ENCODE measurements around the gene BLTP2.
"Not testable (repeated sequence)": the region's sequence is repeated elsewhere in the genome, so short reads cannot be mapped to it uniquely, and the experiment has no call there.

Gene BLTP2

GRCh38 chr17:28644787-28645575 is at the start of gene BLTP2:
Gene BLTP2, minus strand, starts transcription at chr17:28645158. Its CDS starts 102 bp downstream, at chr17:28645056.
- DNase-seq = peak; percentile 93 to 99

DNA sequence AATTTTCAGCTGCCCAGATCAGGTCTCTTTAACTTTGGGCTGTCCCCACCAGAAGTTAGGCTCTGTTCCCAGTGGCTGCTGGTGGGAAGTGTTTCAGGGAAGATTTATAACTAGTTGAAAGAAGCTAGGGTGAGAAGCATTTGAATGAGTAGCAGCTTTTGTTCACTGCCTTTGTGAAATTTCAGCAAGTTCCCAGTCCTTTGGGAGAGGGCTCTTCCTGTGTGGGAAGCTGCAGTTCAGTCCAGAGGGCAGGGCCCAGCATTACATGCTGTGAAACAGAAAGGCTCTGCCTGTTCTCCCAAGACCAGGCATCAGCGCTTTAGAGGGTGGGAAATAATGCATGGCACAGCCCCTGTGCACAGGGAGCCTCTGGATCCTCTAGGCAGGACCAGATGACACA is 48.9 kb upstream of the BLTP2 start:
- DNase-seq = no peak

GRCh38 chr17:28689011-28689410 is 44.1 kb upstream of the BLTP2 start:
- no peak for DNase-seq

DNA sequence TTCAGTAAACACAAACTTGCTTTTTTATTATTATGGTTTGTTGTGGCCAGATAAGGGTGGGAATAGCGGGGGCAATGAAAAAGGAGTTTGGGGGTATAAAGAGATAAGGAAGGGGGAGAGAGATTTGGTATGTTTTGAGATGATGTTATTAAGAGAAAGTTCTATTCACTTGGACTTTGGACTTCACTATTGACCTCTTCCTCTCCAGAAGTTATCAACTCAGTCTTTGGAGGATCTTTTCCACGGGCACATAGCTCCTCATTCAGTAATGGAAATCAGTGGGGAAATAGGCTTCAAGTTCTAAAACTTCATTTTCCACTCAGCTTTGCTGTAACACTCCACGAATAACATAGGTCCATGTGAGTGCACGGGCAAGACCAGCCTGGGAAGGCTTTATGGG is 43.5 kb upstream of the BLTP2 start:
- no peak for DNase-seq

DNA sequence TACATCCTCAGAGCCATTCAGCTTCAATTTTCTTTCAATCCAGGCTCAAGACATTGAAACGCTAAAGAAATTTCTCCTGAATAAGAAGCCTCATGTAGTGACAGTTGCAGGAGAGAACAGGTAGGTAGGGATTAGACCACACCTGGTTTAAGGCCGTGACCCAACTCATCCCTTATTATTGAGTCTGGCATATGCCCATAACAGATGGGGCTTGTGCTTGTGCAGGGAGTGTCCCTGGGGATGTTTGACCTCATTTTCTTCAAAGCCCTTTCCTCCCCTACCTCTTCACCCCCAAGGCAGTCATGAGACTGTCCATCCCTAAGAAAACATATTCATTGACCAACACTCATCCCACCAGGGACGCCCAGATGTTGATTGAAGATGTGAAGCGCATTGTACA is 41.3 kb upstream of the BLTP2 start:
- no peak for DNase-seq

DNA sequence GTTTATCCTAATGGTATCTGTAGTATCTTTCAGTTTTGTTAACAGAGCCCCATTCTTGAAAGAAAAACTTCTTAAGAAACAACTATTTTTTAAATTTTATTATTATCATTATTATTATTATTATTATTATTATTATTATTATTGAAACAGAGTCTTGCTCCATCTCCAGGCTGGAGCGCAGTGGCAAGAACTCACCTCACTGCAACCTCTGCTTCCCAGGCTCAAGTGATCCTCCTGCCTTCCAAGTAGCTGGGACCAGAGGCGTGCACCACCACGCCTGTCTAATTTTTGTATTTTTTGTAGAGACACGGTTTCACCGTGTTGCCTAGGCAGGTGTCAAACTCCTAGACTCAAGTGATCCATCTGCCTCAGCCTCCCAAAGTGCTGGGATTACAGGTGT is 40.4 kb upstream of the BLTP2 start:
- no peak for DNase-seq

DNA sequence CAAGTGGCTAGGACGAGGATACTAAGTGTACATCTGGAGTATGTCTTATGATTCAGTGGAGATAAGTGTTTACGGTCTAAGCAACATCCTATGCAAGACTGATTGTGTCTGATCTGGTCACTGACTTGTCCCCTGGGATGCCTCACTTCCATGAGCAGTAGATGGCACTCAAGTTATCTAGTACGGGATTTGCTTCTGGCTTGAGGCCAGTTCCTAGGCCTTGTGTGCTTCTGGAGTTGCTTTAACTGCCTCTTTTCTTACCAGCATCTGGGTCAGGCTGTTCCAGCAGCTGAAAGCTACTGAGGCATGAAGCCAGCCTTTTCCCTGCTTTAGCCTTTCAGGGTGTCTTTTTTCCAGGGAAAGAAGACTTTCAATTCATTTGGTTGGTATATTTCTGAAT is 40.0 kb upstream of the BLTP2 start:
- DNase-seq = peak; percentile 67 to 73

GRCh38 chr17:28682655-28683054 is 37.7 kb upstream of the BLTP2 start:
- no peak for DNase-seq

- DNase-seq = peak; percentile 94 to 97
These were observed 31.0 kb upstream of the BLTP2 start for GRCh38 chr17:28675980-28676379.

GRCh38 chr17:28675490-28675889 is 30.5 kb upstream of the BLTP2 start:
- DNase-seq = peak in 1 of 2 experiments; percentile 19

- no peak for DNase-seq
These were observed 25.0 kb upstream of the BLTP2 start for GRCh38 chr17:28669918-28670317.

DNA sequence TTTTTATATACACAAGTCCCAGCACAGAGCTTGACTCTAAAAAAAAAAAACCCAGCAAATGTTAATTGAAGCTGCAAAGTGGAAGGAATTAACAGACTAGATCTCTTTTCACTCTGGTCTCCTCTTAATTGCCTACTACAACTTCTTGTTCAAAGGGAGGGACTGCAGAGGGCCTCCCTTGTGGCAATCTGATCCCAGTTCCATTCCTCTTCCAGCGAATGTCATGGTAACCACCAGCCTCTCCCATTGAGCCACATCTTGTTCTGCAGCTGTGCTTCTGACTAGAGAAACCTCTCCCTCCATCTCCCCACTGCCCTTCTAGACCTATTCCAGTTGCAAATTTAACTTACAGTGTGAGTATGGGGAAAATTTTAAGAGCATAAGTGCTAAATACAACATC is 22.9 kb upstream of the BLTP2 start:
- no peak for DNase-seq

DNA sequence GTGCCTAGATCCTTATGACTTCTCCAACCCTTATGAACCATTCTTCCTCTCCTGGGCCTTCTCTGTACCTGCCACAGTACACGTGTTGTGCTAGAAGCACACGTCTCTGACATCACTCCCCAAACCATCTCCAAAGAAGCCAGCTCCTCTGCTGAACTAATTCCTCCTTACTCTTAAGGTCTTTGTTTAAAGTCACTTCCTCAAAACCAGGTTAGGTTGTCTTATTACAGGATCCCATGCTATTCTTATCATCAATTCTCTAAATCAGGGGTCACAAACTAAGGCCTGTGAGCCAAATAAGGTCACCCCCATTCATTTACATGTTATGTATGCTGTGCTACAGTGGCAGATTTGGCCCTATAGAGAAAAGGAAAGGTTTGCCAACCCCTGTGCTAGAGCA is 21.0 kb upstream of the BLTP2 start:
- no peak for DNase-seq

DNA sequence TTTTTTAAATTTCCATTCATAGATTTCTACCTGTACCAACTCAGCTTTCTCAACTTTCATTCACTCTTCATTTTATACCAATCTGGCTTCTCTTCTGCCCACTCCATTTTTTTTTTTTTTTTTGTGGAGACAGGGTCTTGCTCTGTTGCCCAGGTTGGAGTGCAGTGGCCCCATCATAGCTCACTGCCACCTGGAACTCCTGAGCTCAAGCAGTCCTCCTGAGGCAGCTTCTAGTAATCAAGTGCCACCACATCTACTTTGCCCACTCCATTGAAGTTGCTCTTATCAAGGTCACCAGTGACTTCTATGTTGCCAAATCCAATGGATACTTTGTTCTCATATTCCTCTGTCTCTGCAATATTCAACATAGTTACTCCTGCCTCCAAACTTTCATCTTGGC is 18.8 kb upstream of the BLTP2 start:
- DNase-seq = no peak

GRCh38 chr17:28662527-28662829 is 17.5 kb upstream of the BLTP2 start:
- no peak for DNase-seq

DNA sequence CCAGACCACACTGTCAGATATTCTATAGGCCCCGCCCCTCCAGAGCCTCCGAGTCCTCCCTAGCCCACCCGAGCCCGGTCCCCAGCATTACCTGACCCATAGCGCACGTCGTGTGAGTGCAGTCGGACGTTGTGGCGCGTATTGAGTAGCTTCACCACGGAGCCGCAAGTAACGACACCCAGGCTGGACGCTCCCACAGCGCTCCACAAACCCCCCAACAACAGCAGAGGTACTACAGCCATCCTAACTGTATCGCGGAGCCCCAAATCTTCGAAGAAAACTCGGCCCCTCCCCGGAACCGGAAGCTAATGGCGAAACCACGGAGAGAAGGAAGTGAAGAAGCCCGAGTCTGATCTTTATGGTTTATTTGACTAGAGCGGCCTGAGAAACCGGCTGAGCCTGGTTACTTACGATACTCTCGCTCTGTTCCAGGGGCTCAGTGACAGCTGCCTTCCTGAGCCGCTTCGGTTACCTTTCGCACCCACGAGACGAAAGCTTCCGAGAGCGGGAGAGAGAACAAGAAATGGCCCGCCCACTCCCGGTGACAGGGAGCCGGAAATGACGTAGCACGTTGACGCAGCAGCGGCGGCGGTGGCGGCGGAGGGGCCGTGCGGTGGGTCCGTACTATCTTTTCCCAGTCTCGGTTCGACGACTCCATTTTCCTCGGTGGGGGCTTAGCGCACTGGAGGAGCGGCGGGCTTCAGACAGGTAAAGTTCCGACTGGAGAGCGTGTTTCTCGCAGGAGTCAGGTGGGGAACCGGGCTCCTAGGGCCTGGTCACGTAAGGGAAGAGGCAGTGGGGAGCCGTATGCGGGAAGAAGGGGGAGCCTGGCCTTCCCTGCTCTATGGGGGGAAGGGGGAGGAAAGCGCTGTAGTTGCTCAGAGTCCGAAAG is 16.9 kb upstream of the BLTP2 start, which contains the start of the genes SDF2 and SUPT6H:
SDF2 (minus strand) TSS at position 272 of the 892 bp plus-strand sequence; CDS start at position 242, 30 bp downstream.
SUPT6H (plus strand) TSS at position 571 of the 892 bp plus-strand sequence. CDS start 11,197 bp downstream, outside the sequence.
- peak; percentile 94 to 97 for DNase-seq

DNA sequence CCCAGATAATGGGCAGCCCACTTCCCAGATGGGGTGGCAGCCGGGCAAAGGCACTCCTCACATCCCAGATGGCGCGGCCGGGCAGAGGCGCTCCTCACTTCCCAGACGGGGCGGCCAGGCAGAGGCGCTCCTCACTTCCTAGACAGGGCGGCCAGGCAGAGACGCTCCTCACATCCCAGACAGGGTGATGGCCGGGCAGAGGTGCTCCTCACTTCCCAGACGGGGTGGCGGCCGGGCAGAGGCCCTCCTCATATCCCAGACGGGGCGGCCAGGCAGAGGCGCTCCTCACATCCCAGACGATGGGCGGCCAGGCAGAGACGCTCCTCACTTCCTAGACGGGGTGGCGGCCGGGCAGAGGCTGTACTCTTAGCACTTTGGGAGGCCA is 14.5 kb upstream of the BLTP2 start:
- not testable (repeated sequence) for DNase-seq

DNA sequence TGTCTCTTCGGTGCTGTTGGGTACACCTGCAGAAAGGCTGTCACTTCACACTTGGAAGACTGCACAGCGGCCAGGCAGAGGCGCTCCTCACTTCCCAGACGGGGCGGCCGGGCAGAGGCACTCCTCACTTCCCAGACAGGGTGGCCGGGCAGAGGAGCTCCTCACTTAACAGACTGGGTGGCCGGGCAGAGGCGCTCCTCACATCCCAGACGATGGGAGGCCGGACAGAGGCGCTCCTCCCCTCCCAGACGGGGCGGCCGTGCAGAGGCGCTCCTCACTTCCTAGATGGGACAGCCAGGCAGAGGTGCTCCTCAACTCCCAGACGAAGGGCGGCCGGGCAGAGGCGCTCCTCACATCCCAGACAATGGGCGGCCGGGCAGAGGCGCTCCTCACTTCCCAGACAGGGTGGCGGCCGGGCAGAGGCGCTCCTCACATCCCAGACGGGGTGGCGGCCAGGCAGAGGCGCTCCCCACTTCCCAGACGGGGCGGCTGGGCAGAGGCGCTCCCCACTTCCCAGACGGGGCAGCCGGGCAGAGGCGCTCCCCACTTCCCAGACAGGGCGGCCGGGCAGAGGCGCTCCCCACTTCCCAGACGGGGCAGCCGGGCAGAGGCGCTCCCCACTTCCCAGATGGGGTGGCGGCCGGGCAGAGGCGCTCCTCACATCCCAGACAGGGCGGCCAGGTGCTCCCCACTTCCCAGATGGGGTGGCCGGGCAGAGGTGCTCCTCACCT is 14.0 kb upstream of the BLTP2 start:
- DNase-seq = not testable (repeated sequence)

DNA sequence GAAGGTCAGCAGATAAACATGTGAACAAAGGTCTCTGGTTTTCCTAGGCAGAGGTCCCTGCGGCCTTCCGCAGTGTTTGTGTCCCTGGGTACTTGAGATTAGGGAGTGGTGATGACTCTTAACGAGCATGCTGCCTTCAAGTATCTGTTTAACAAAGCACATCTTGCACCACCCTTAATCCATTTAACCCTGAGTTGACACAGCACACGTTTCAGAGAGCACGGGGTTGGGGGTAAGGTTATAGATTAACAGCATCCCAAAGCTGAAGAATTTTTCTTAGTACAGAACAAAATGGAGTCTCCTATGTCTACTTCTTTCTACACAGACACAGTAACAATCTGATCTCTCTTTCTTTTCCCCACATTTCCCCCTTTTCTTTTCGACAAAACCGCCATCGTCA is 13.4 kb upstream of the BLTP2 start:
- DNase-seq = not testable (repeated sequence)

DNA sequence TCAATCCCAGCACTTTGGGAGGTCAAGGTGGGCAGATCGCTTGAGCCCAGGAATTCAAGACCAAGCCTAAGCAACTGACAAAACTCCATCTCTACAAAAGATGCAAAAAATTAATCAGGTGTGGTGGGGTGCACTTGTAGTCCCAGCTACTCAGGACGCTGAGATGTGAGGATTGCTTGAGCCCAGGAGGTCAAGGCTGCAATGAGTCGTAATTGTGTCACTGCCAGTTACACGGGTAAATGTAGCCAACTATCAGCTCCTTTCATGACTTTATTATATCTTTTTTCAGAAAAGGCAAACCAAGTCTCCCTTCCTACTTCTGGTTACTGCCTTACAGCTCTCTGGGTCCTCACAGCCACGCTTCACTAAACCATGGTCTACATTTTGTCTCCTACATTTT is 12.8 kb upstream of the BLTP2 start:
- no peak for DNase-seq

DNA sequence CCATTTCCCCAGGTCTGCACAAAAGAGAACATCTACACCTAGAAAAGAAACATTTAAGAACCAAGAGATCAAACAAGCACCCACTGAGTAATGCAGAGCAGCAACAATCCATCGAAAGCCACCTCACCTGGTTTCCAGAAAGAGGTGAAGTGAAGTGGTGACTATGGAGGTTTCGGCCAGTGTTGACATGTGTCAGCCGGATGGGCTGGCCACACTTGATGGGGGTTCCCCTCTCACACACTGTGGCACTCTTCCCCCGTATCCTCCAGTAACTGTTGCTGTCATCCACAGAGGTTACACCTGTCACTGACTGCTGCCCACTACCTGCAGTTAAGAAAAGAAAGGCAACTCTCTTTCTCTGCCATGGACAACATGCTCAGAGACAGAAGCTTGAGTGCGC is 10.2 kb upstream of the BLTP2 start:
- no peak for DNase-seq

DNA sequence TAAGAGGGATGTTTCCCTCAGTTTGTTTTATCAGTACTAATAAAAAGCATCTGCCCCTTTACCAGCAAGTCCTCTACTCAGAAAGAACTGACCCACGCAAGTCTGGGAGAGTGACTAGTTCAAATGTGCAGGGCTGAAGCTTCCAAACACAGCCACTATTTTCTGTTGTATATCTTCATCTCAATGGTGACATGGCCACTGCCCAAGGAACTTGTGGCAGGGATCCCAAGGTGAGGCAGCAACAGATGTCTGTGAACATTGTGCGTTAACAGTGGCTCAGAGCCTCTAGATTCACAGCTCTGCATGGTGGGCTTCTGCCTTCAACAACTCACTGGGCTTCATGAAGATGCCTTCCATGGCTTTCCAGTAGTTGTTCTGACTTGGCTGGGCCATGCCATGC is 3.7 kb upstream of the BLTP2 start:
- no peak for DNase-seq

DNA sequence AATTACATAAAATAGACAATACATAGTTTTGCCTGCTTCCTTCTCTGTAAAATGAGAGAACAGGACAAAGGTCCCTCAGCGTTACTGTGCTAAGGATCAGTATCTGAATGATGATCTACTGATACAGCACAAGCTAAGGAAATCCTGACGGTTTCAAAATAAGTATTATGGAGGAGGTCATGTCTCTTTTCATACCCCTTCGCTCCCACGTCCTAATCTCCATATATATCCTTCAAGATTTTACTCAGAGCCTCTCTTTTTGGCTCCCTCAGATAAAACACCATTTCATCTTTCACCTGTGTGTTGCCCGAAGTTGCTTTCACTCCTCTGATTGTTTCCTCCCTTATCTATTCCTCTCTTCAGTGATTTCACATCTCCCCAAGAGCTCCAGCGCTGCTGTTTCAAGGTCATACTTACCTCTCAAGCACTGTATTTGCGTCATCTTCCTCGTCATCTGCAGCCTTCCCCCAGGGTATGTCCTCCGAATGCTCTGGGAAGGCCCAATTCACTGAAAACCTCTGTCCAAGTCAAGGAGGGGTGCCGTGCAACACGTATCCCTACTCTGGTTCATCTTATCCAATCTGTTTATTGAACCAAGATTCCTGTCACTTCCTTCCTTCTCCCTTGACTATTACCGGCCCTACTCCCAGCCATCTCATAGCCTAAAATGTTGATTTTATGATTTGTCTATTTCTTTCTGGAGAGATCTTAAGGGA is 1.2 kb upstream of the BLTP2 start:
- DNase-seq = no peak

All from NCI-H526 (cell line).